Neuronal stem cell (in vitro differentiated cells): ENCODE data around the gene UGT2A3.
"Not testable (repeated sequence)": the region's sequence is repeated elsewhere in the genome, so short reads cannot be mapped to it uniquely, and the experiment has no call there.

Experiments
- DNase-seq: peaks from one replicate; pipeline ENCODE4 v3.0.0-alpha.2; 2013; ENCODE audit warnings: low spot score
- H2AFZ ChIP-seq: one replicate; pipeline ENCODE4 v1.6.1; 2013; ENCODE audit warnings: mild to moderate bottlenecking, low read length, inconsistent platforms
- H2AK5ac ChIP-seq: 2 replicates; pipeline ENCODE4 v1.6.1; 2013; ENCODE audit warnings: low read depth, mild to moderate bottlenecking, inconsistent platforms, low read length, moderate library complexity, mixed read lengths
- H2BK120ac ChIP-seq: 2 replicates; pipeline ENCODE4 v1.6.1; 2013; ENCODE audit warnings: low read depth, mild to moderate bottlenecking, inconsistent platforms, low read length, moderate library complexity, mixed read lengths
- H2BK12ac ChIP-seq: one replicate; pipeline ENCODE4 v1.6.1; 2013; ENCODE audit warnings: low read length, inconsistent platforms
- H2BK15ac ChIP-seq: 2 replicates; pipeline ENCODE4 v1.6.1; 2013; ENCODE audit warnings: mild to moderate bottlenecking, low read length, inconsistent platforms, mixed read lengths
- H2BK5ac ChIP-seq: one replicate; pipeline ENCODE4 v1.6.1; 2013; ENCODE audit warnings: inconsistent platforms, mild to moderate bottlenecking, low read length, moderate library complexity
- H3K14ac ChIP-seq: one replicate; pipeline ENCODE4 v1.6.1; 2013; ENCODE audit warnings: low read length, inconsistent platforms
- H3K18ac ChIP-seq: 2 replicates; pipeline ENCODE4 v1.6.1; 2013; ENCODE audit warnings: low read length, inconsistent platforms
- H3K23ac ChIP-seq: 2 replicates; pipeline ENCODE4 v1.6.1; 2013; ENCODE audit warnings: low read depth, mild to moderate bottlenecking, mixed read lengths, low read length, inconsistent platforms; ENCODE audit not compliant: poor library complexity
- H3K27ac ChIP-seq: replicated peaks from 3 replicates; pipeline ENCODE4 v1.5.1; 2013; ENCODE audit warnings: low read length, inconsistent platforms
- H3K27me3 ChIP-seq, 3 experiments: 2 replicates each; pipeline ENCODE4 v1.6.1; 2013; ENCODE audit warnings: low read length in 3 of 3, mild to moderate bottlenecking in 2 of 3, inconsistent platforms in 1 of 3, low read depth in 1 of 3, mixed read lengths in 1 of 3, moderate library complexity in 1 of 3; ENCODE audit not compliant: control insufficient read depth in 3 of 3, insufficient read depth in 3 of 3
- H3K36me3 ChIP-seq, 2 donors: replicated peaks in 1 of 2; 2 replicates each; pipeline ENCODE4 v1.6.1; 2013; ENCODE audit warnings: low read length in 2 of 2; ENCODE audit not compliant: control insufficient read depth in 2 of 2, insufficient read depth in 2 of 2
- H3K4ac ChIP-seq: 2 replicates; pipeline ENCODE4 v1.6.1; 2013; ENCODE audit warnings: inconsistent platforms, mild to moderate bottlenecking, low read length, moderate library complexity
- H3K4me1 ChIP-seq, 2 donors: 1 replicate in 1 of 2; 2 replicates in 1 of 2; pipeline ENCODE4 v1.6.1; 2013; ENCODE audit warnings: low read length in 2 of 2, low read depth in 1 of 2; ENCODE audit not compliant: control insufficient read depth in 2 of 2, insufficient read depth in 1 of 2
- H3K4me2 ChIP-seq: one replicate; pipeline ENCODE4 v1.6.1; 2013; ENCODE audit warnings: mild to moderate bottlenecking, low read length, inconsistent platforms; ENCODE audit not compliant: insufficient read depth, poor library complexity, severe bottlenecking
- H3K4me3 ChIP-seq, 2 donors: 2 replicates each; pipeline ENCODE4 v1.5.1; 2013; ENCODE audit warnings: low read length in 2 of 2, mild to moderate bottlenecking in 2 of 2, inconsistent platforms in 1 of 2, moderate library complexity in 1 of 2
- H3K79me1 ChIP-seq: one replicate; pipeline ENCODE4 v1.6.1; 2013; ENCODE audit warnings: low read depth, mild to moderate bottlenecking, inconsistent platforms, low read length, moderate library complexity
- H3K9ac ChIP-seq: one replicate; pipeline ENCODE4 v1.6.1; 2013; ENCODE audit warnings: mild to moderate bottlenecking, low read depth, low read length, inconsistent platforms; ENCODE audit not compliant: poor library complexity
- H3K9me3 ChIP-seq, 2 donors: replicated peaks in 1 of 2; 2 replicates each; pipeline versions ENCODE3 to v1.6.1; 2013; ENCODE audit warnings: low read length in 2 of 2, mild to moderate bottlenecking in 2 of 2, inconsistent platforms in 1 of 2, low read depth in 1 of 2, mixed read lengths in 1 of 2, moderate library complexity in 1 of 2; ENCODE audit not compliant: control insufficient read depth in 2 of 2, insufficient read depth in 1 of 2
- H4K8ac ChIP-seq: one replicate; pipeline ENCODE4 v1.6.1; 2013; ENCODE audit warnings: low read depth, mild to moderate bottlenecking, inconsistent platforms, low read length, moderate library complexity
- H4K91ac ChIP-seq: one replicate; pipeline ENCODE4 v1.6.1; 2013; ENCODE audit warnings: low read length, low read depth, mild to moderate bottlenecking, inconsistent platforms; ENCODE audit not compliant: poor library complexity
- WGBS, 2 donors: extraction: QIAGEN DNeasy Blood & Tissue Kit; methylation state at CpG; one replicate each; pipeline ENCODE4 v1.1.7; 2013; ENCODE audit warnings: missing lambda C conversion rate in 2 of 2, mixed read lengths in 1 of 2; ENCODE audit not compliant: insufficient read length in 2 of 2, insufficient replicate concordance in 1 of 2; ENCODE audit errors: extremely low coverage in 2 of 2; 5-methylcytosine and 5-hydroxymethylcytosine counted together

UGT2A3 gene

GRCh38 chr4:68929076-68929737 is 22.4 kb downstream of the UGT2A3 start:
- no peak overlapping the region for H3K4me3 ChIP-seq
- no peaks in the 10 kb centered on the region for H3K4me1 ChIP-seq
- H2BK120ac ChIP-seq = no peak overlapping the region
- no peak overlapping the region for H2BK5ac ChIP-seq
- H3K4ac ChIP-seq = no peak overlapping the region
- no peak overlapping the region for H4K91ac ChIP-seq
- H3K27ac ChIP-seq = no peak overlapping the region
- no peak overlapping the region for H2AK5ac ChIP-seq
- no peak overlapping the region for H3K18ac ChIP-seq
- no peak overlapping the region for H2BK12ac ChIP-seq
- no peak for DNase-seq
- H3K23ac ChIP-seq = no peak overlapping the region
- no peak overlapping the region for H2AFZ ChIP-seq
- no peak overlapping the region for H2BK15ac ChIP-seq
- H4K8ac ChIP-seq = no peak overlapping the region
- H3K14ac ChIP-seq = no peak overlapping the region
- no peaks in the 10 kb centered on the region for H3K9me3 ChIP-seq
- no peak overlapping the region for H3K9ac ChIP-seq
- H3K79me1 ChIP-seq = no peaks in the 10 kb centered on the region
- H3K27me3 ChIP-seq = no peaks in the 10 kb centered on the region
- no CpG with 5 or more reads among the region's 3 CpGs for WGBS, 2 donors
- H3K36me3 ChIP-seq = no peaks in the 10 kb centered on the region
- H3K4me2 ChIP-seq = no peak overlapping the region

GRCh38 chr4:68927165-68927564 is 24.4 kb downstream of the UGT2A3 start:
- Histone ChIP-seq H2AK5ac (no peak overlapping the region), H2BK15ac (no peak overlapping the region), H2BK5ac (no peak overlapping the region), H3K4me3 (no peak overlapping the region), H3K36me3 (no peaks in the 10 kb centered on the region), H3K18ac (no peak overlapping the region), H3K4ac (no peak overlapping the region), H2BK12ac (no peak overlapping the region), H4K8ac (no peak overlapping the region), H3K27me3 (no peaks in the 10 kb centered on the region), H3K4me1 (no peaks in the 10 kb centered on the region), H3K23ac (no peak overlapping the region), H2AFZ (peak overlapping the region; percentile 29), H4K91ac (no peak overlapping the region), H3K79me1 (no peaks in the 10 kb centered on the region), H3K4me2 (no peak overlapping the region), H3K9ac (no peak overlapping the region), H3K9me3 (no peaks in the 10 kb centered on the region), H2BK120ac (no peak overlapping the region), H3K14ac (no peak overlapping the region), H3K27ac (no peak overlapping the region)
- no peak for DNase-seq
- no CpG with 5 or more reads among the region's 3 CpGs for WGBS, 2 donors

GRCh38 chr4:68922202-68922601 is 29.4 kb downstream of the UGT2A3 start:
- H3K4me3 ChIP-seq, H2BK15ac ChIP-seq, H3K4ac ChIP-seq, H4K8ac ChIP-seq, H2BK120ac ChIP-seq, H2AK5ac ChIP-seq, H3K14ac ChIP-seq, H3K4me1 ChIP-seq, H4K91ac ChIP-seq, H2BK5ac ChIP-seq, H3K18ac ChIP-seq, H3K9me3 ChIP-seq, H3K36me3 ChIP-seq, H3K27me3 ChIP-seq, H3K27ac ChIP-seq, H3K79me1 ChIP-seq, H2AFZ ChIP-seq, H3K23ac ChIP-seq, H3K9ac ChIP-seq, H3K4me2 ChIP-seq, DNase-seq, H2BK12ac ChIP-seq: not testable (repeated sequence)
- no CpG with 5 or more reads among the region's 5 CpGs for WGBS, 2 donors

GRCh38 chr4:68921051-68921450 is 30.6 kb downstream of the UGT2A3 start:
- H3K27me3 ChIP-seq = no peaks in the 10 kb centered on the region
- no peaks in the 10 kb centered on the region for H3K9me3 ChIP-seq
- H3K23ac ChIP-seq = no peak overlapping the region

More at GRCh38 chr4:68921051-68921450, 30.6 kb downstream of the UGT2A3 start:
- Histone ChIP-seq H2BK120ac (no peak overlapping the region), H2BK5ac (no peak overlapping the region), H3K9ac (no peak overlapping the region), H4K8ac (no peak overlapping the region), H3K4ac (no peak overlapping the region), H3K4me2 (no peak overlapping the region), H3K36me3 (no peaks in the 10 kb centered on the region), H3K4me3 (no peak overlapping the region), H4K91ac (no peak overlapping the region), H2AK5ac (no peak overlapping the region), H2AFZ (no peak overlapping the region), H3K18ac (no peak overlapping the region), H3K14ac (no peak overlapping the region), H3K79me1 (no peaks in the 10 kb centered on the region), H3K27ac (no peak overlapping the region), H2BK12ac (no peak overlapping the region), H2BK15ac (no peak overlapping the region), H3K4me1 (no peaks in the 10 kb centered on the region)
- no peak for DNase-seq
